Measurements from ENCODE around the gene KLHL13.
A peak's percentile ranks its signal among the peaks of the same experiment; 100 is the strongest.

Gene KLHL13

GRCh38 chrX:117919755-117920154, 196.9 kb downstream of the KLHL13 start:
- H3K36me3 Mint-ChIP-seq (ENCODE audit: low read depth): no peaks in the 10 kb centered on the region
- H3K27ac Mint-ChIP-seq: no peak overlapping the region
- DNase-seq (no peak), ATAC-seq (no peak)
- no peaks in the 10 kb centered on the region for H3K9me3 Mint-ChIP-seq
- H3K4me3 Mint-ChIP-seq: no peak overlapping the region
- H3K27me3 Mint-ChIP-seq: no peaks in the 10 kb centered on the region
- H3K4me1 Mint-ChIP-seq: no peaks in the 10 kb centered on the region

- H3K9me3 Mint-ChIP-seq: no peaks in the 10 kb centered on the region
- no peaks in the 10 kb centered on the region for H3K27me3 Mint-ChIP-seq
- no peaks in the 10 kb centered on the region for H3K36me3 Mint-ChIP-seq (ENCODE audit: low read depth)
- no peak overlapping the region for H3K4me3 Mint-ChIP-seq
- DNase-seq (no peak), ATAC-seq (no peak)
- no peak overlapping the region for H3K27ac Mint-ChIP-seq
- H3K4me1 Mint-ChIP-seq: no peaks in the 10 kb centered on the region
These were observed 206.4 kb downstream of the KLHL13 start for GRCh38 chrX:117910216-117910615.

- ATAC-seq: no peak
- H3K4me1 Mint-ChIP-seq: peaks cover 19% of the 10 kb centered on the region
These were observed 218.4 kb downstream of the KLHL13 start for GRCh38 chrX:117898226-117898625.

GRCh38 chrX:117895418-117895817, 221.2 kb downstream of the KLHL13 start:
- H3K27me3 Mint-ChIP-seq: no peaks in the 10 kb centered on the region
- H3K4me1 Mint-ChIP-seq: peaks cover 24% of the 10 kb centered on the region
- ATAC-seq: peak; percentile 40
- H3K4me3 Mint-ChIP-seq: no peak overlapping the region
- H3K27ac Mint-ChIP-seq: no peak overlapping the region
- H3K9me3 Mint-ChIP-seq: no peaks in the 10 kb centered on the region
- no peak for DNase-seq
- H3K36me3 Mint-ChIP-seq (ENCODE audit: low read depth): no peaks in the 10 kb centered on the region

More at GRCh38 chrX:117898226-117898625, 218.4 kb downstream of the KLHL13 start:
- no peak for DNase-seq
- H3K27ac Mint-ChIP-seq: no peak overlapping the region
- H3K9me3 Mint-ChIP-seq: no peaks in the 10 kb centered on the region
- no peak overlapping the region for H3K4me3 Mint-ChIP-seq
- H3K27me3 Mint-ChIP-seq: no peaks in the 10 kb centered on the region
- H3K36me3 Mint-ChIP-seq (ENCODE audit: low read depth): no peaks in the 10 kb centered on the region

- Mint-ChIP-seq H3K36me3 (ENCODE audit: low read depth) (no peaks in the 10 kb centered on the region), H3K4me1 (peaks cover 16% of the 10 kb centered on the region), H3K4me3 (no peak overlapping the region), H3K9me3 (no peaks in the 10 kb centered on the region), H3K27me3 (no peaks in the 10 kb centered on the region), H3K27ac (no peak overlapping the region)
- ATAC-seq (peak; percentile 57), DNase-seq (no peak)
These were observed 224.1 kb downstream of the KLHL13 start for GRCh38 chrX:117892469-117892868.

- no peak overlapping the region for H3K4me3 Mint-ChIP-seq
- peaks cover 11% of the 10 kb centered on the region for H3K9me3 Mint-ChIP-seq
- no peak for ATAC-seq
These were observed 244.8 kb downstream of the KLHL13 start for GRCh38 chrX:117871796-117872195.

GRCh38 chrX:117860517-117860916, 256.1 kb downstream of the KLHL13 start:
- Mint-ChIP-seq H3K36me3 (ENCODE audit: low read depth) (no peaks in the 10 kb centered on the region), H3K4me1 (no peaks in the 10 kb centered on the region), H3K4me3 (no peak overlapping the region), H3K27ac (no peak overlapping the region), H3K9me3 (no peaks in the 10 kb centered on the region), H3K27me3 (no peaks in the 10 kb centered on the region)
- DNase-seq (no peak), ATAC-seq (no peak)

More at GRCh38 chrX:117871796-117872195, 244.8 kb downstream of the KLHL13 start:
- Mint-ChIP-seq H3K27ac (no peak overlapping the region), H3K4me1 (no peaks in the 10 kb centered on the region), H3K36me3 (ENCODE audit: low read depth) (no peaks in the 10 kb centered on the region), H3K27me3 (no peaks in the 10 kb centered on the region)
- DNase-seq: no peak

GRCh38 chrX:117854806-117855205, 261.8 kb downstream of the KLHL13 start:
- DNase-seq (no peak), ATAC-seq (no peak)
- Mint-ChIP-seq H3K36me3 (ENCODE audit: low read depth) (no peaks in the 10 kb centered on the region), H3K4me1 (no peaks in the 10 kb centered on the region), H3K27ac (no peak overlapping the region), H3K4me3 (no peak overlapping the region), H3K27me3 (no peaks in the 10 kb centered on the region), H3K9me3 (no peaks in the 10 kb centered on the region)

GRCh38 chrX:117851025-117851424, 265.6 kb downstream of the KLHL13 start:
- Mint-ChIP-seq H3K4me3 (no peak overlapping the region), H3K27ac (no peak overlapping the region), H3K36me3 (ENCODE audit: low read depth) (no peaks in the 10 kb centered on the region), H3K9me3 (no peaks in the 10 kb centered on the region), H3K4me1 (no peaks in the 10 kb centered on the region), H3K27me3 (no peaks in the 10 kb centered on the region)
- ATAC-seq (no peak), DNase-seq (no peak)

All from activated naive CD8-positive, alpha-beta T cell treated with anti-CD3 and anti-CD28 coated beads, Interleukin-2, amount 50 U/mL, for 24 hours (primary cell).